Smooth muscle cell (in vitro differentiated cells): Measurements from ENCODE around the gene TNIP1. TPM values are rescaled to one million over a fixed set of nuclear protein-coding genes. Genes with fewer than 3 reads are reported as not detected.

Experiments
- DNase-seq: peaks from one replicate; lab custom pipeline; 2025; ENCODE audit not compliant: unreplicated experiment; lab: John Stamatoyannopoulos, UW
- H2AFZ ChIP-seq: fragments of 200-600 bp; sonication (generic); 2 replicates; pipeline ENCODE4 v1.6.0; 2016; ENCODE audit warnings: antibody characterized with exemption, low read depth, mild to moderate bottlenecking
- H3F3A ChIP-seq: fragments of 200-600 bp; sonication (generic); 2 replicates; pipeline ENCODE4 v1.6.0; 2017; ENCODE audit warnings: antibody characterized with exemption, low read depth
- H3K27ac ChIP-seq: fragments of 200-600 bp; sonication (generic); 2 replicates; pipeline ENCODE4 v1.5.1; 2016; ENCODE audit warnings: low read depth, mild to moderate bottlenecking
- H3K27me3 ChIP-seq: fragments of 200-600 bp; sonication (generic); 2 replicates; pipeline ENCODE4 v1.6.1; 2016; ENCODE audit warnings: low read depth, mild to moderate bottlenecking
- H3K36me3 ChIP-seq: fragments of 200-600 bp; sonication (generic); 2 replicates; pipeline ENCODE4 v1.5.1; 2016; ENCODE audit warnings: low read depth
- H3K4me1 ChIP-seq: fragments of 200-600 bp; sonication (generic); 2 replicates; pipeline ENCODE4 v1.5.1; 2016; ENCODE audit warnings: low read depth
- H3K4me2 ChIP-seq: fragments of 200-600 bp; sonication (generic); 2 replicates; pipeline ENCODE4 v1.6.0; 2016; ENCODE audit warnings: mild to moderate bottlenecking
- H3K4me3 ChIP-seq: fragments of 200-600 bp; sonication (generic); 2 replicates; pipeline ENCODE4 v1.5.1; 2016; ENCODE audit warnings: mild to moderate bottlenecking
- H3K79me2 ChIP-seq: fragments of 200-600 bp; sonication (generic); 2 replicates; pipeline ENCODE4 v1.6.0; 2016; ENCODE audit warnings: low read depth, mild to moderate bottlenecking
- H3K9ac ChIP-seq: fragments of 200-600 bp; sonication (generic); 2 replicates; pipeline ENCODE4 v1.6.0; 2016; ENCODE audit warnings: low read depth
- H3K9me3 ChIP-seq: fragments of 200-600 bp; sonication (generic); replicated peaks from 2 replicates; pipeline ENCODE4 v1.5.1; 2016; ENCODE audit warnings: low read depth
- H4K20me1 ChIP-seq: fragments of 200-600 bp; sonication (generic); 2 replicates; pipeline ENCODE4 v1.6.0; 2016; ENCODE audit warnings: low read depth
- WGBS: methylation state at CpG from one replicate; pipeline ENCODE4 v1.1.7; 2016; ENCODE audit warnings: low lambda C conversion rate; 5-methylcytosine and 5-hydroxymethylcytosine counted together
- polyA plus RNA-seq: library from polyadenylated mRNA; unstranded; fragments of >200 nt; fragmentation: Nextera tagmentation; extraction: Ambion mirVana; gene quantifications from 2 replicates; pipeline ENCODE4 v1.2.1, GENCODE V29; 2016
- total RNA-seq: library from RNA; depleted of rRNA; stranded (reverse); fragments of >200 nt; gene quantifications from 2 replicates; pipeline ENCODE4 v1.2.3, GENCODE V29; 2014
- TF ChIP-seq, protein P1 (sequence below): fragments of 200-600 bp; sonication (generic); IDR thresholded peaks from 2 replicates; pipeline ENCODE4 v1.5.1; 2017; ENCODE audit warnings: borderline replicate concordance, mild to moderate bottlenecking, antibody characterized with exemption; ENCODE audit not compliant: insufficient read depth, poor library complexity, severe bottlenecking

TNIP1 gene
- total and polyA plus RNA-seq, 2 experiments from 2014 or later = 51.4 to 73.7 TPM

DNA sequence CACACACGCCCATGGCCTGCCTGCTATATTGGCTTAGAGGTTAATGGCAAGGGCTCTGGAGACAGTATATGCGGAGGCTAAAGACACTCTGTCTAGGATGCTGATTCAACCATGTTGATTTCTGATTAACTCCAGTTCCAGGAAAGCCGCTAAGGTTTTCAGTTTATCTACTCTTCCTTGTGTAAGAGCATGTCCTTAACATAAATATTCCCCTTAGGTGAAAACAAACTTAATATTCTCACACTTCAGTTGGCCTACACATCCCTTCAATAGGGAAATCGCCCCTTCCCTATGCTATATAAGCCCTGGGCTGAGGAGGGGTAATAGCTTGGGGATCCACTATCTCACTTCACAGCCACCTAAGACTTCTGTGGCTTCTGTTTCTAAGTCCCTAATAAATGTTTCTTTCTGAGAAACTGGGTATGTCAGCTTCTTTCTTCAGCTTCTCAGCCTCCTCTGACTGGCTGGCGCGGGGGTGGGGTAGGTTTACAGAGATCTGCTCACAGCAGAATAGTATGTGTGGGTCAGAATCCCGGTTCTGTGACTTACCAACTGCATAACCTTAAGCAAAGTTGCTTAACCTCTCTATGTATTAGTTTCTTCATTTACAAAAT lies 64.8 kb downstream of the TNIP1 start:
- H3K36me3 ChIP-seq = no peaks in the 10 kb centered on the region
- no peaks in the 10 kb centered on the region for H3K27me3 ChIP-seq
- H2AFZ ChIP-seq = no peak overlapping the region
- no peak overlapping the region for H3K4me3 ChIP-seq
- H3K4me1 ChIP-seq = no peaks in the 10 kb centered on the region
- WGBS = 60% methylated on average over 7 of the region's 7 CpGs
- H3F3A ChIP-seq = peaks cover 6% of the 10 kb centered on the region
- peak overlapping the region; percentile 46 for H3K4me2 ChIP-seq
- H3K9ac ChIP-seq = no peak overlapping the region
- no peaks in the 10 kb centered on the region for H3K79me2 ChIP-seq
- no peaks in the 10 kb centered on the region for H4K20me1 ChIP-seq
- TF ChIP-seq, protein P1, sequence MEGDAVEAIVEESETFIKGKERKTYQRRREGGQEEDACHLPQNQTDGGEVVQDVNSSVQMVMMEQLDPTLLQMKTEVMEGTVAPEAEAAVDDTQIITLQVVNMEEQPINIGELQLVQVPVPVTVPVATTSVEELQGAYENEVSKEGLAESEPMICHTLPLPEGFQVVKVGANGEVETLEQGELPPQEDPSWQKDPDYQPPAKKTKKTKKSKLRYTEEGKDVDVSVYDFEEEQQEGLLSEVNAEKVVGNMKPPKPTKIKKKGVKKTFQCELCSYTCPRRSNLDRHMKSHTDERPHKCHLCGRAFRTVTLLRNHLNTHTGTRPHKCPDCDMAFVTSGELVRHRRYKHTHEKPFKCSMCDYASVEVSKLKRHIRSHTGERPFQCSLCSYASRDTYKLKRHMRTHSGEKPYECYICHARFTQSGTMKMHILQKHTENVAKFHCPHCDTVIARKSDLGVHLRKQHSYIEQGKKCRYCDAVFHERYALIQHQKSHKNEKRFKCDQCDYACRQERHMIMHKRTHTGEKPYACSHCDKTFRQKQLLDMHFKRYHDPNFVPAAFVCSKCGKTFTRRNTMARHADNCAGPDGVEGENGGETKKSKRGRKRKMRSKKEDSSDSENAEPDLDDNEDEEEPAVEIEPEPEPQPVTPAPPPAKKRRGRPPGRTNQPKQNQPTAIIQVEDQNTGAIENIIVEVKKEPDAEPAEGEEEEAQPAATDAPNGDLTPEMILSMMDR = no peak
- peak overlapping the region; percentile 62 for H3K27ac ChIP-seq
- DNase-seq = no peak
- no peaks in the 10 kb centered on the region for H3K9me3 ChIP-seq

DNA sequence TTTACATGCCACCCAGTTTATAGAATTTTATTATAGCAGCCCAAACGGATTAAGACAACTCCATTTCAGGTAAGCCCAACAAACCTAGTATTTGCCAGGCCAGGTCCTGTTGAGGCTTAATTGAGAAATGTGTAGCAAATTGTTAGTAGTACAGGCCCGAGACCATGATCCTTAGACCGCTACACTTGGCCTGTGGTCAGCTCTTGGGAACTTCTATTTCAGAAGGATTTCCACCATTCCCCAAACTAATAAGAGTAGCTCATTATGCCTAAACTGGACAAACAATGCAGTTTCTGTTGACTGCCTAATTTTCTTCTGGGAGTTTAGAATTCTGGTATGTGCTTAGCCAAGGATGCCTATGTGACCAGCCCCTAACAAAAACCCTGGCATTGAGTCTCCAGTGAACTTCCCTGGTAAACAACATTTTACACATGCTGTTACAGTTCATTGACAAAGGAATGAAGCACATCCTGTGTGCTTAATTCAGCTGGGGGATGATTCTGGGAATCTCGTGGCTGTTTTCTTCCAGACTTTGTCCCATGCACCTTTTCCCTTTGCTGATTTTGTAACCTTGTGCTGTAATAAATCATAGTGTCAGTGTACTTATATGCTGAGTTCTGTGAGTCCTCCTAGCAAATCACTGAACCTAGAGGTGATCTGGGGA lies 66.0 kb downstream of the TNIP1 start:
- TF ChIP-seq, protein P1 = no peak
- 88% methylated on average over 4 of the region's 4 CpGs for WGBS
- Histone ChIP-seq H3K4me3 (no peak overlapping the region), H3K79me2 (no peaks in the 10 kb centered on the region), H3K4me2 (no peak overlapping the region), H2AFZ (no peak overlapping the region), H3K36me3 (no peaks in the 10 kb centered on the region), H3K4me1 (no peaks in the 10 kb centered on the region), H3K9me3 (no peaks in the 10 kb centered on the region), H3F3A (peaks cover 6% of the 10 kb centered on the region), H3K27ac (no peak overlapping the region), H3K27me3 (no peaks in the 10 kb centered on the region), H4K20me1 (no peaks in the 10 kb centered on the region), H3K9ac (no peak overlapping the region)
- no peak for DNase-seq

DNA sequence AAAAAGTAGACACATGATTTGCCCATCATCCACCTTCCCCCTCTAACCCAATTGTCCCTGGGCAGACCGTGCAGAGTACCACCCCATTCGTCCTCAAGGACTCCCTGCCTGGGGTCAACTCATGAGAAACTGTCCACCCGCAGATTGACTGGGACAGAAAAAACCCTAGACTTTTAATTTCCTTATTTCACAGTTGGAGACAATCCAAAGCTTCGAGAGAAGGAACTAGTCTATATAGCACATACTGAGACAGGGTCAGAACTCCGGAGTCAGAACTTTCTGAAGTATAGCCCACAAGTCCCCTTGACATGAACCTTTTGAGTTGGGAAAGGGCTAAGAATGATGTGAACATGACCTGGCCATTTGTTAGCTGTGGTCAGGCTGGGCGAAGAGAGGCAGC lies 68.0 kb downstream of the TNIP1 start:
- Histone ChIP-seq H2AFZ (no peak overlapping the region), H3K27me3 (no peaks in the 10 kb centered on the region), H4K20me1 (no peaks in the 10 kb centered on the region), H3K4me2 (no peak overlapping the region), H3F3A (peaks cover 6% of the 10 kb centered on the region), H3K36me3 (no peaks in the 10 kb centered on the region), H3K4me1 (no peaks in the 10 kb centered on the region), H3K27ac (no peak overlapping the region), H3K9me3 (no peaks in the 10 kb centered on the region), H3K9ac (no peak overlapping the region), H3K4me3 (no peak overlapping the region), H3K79me2 (no peaks in the 10 kb centered on the region)
- DNase-seq = no peak
- TF ChIP-seq, protein P1 = no peak
- WGBS = 91% methylated on average over 6 of the region's 6 CpGs

DNA sequence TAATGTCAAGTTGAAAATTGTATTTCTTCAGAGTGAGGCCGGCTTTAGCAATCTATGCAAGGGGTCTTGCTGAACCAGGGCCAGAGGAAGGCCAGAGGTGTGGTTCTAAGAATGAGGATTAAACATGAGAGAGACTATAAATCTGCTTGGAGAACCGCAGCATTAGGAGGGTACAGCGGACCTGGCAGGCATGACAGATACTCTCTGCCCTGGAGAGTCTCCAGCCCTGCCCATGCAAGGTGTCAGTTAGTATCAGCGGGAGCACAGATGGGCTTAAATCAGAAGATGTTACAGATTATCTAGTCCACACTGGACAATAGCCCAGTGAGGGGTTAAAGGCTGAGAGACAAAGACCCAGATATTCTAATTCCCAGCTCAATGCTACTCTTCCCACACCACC lies 71.9 kb downstream of the TNIP1 start:
- TF ChIP-seq, protein P1 = no peak
- Histone ChIP-seq H4K20me1 (no peaks in the 10 kb centered on the region), H3K79me2 (no peaks in the 10 kb centered on the region), H3K4me3 (no peak overlapping the region), H3K36me3 (no peaks in the 10 kb centered on the region), H3K27me3 (no peaks in the 10 kb centered on the region), H3K9me3 (no peaks in the 10 kb centered on the region), H3K4me2 (no peak overlapping the region), H3F3A (no peaks in the 10 kb centered on the region), H3K27ac (no peak overlapping the region), H3K4me1 (no peaks in the 10 kb centered on the region), H3K9ac (no peak overlapping the region), H2AFZ (no peak overlapping the region)
- no peak for DNase-seq
- 94% methylated on average over 4 of the region's 4 CpGs for WGBS
